Trophoblast cell (in vitro differentiated cells and primary cell): ENCODE measurements around the gene PRPSAP1.
"Not testable (repeated sequence)": the region's sequence is repeated elsewhere in the genome, so short reads cannot be mapped to it uniquely, and the experiment has no call there.

Experiments
- DNase-seq, 2 donors: peaks; one replicate each; pipeline ENCODE4 v3.0.0-alpha.2; 2016
- H2AFZ ChIP-seq: 2 replicates; pipeline ENCODE4 v1.6.1; 2013; ENCODE audit warnings: low read length, moderate library complexity, mild to moderate bottlenecking; ENCODE audit not compliant: insufficient read depth, poor library complexity
- H2AK5ac ChIP-seq: 2 replicates; pipeline ENCODE4 v1.6.1; 2013; ENCODE audit warnings: mild to moderate bottlenecking, low read length
- H2BK120ac ChIP-seq: 2 replicates; pipeline ENCODE4 v1.6.1; 2013; ENCODE audit warnings: low read length, mild to moderate bottlenecking, moderate library complexity; ENCODE audit not compliant: insufficient read depth, poor library complexity
- H2BK12ac ChIP-seq: 2 replicates; pipeline ENCODE4 v1.6.1; 2013; ENCODE audit warnings: mild to moderate bottlenecking, low read length, moderate library complexity
- H2BK5ac ChIP-seq: 2 replicates; pipeline ENCODE4 v1.6.1; 2013; ENCODE audit warnings: low read length, low read depth, moderate library complexity, mild to moderate bottlenecking; ENCODE audit not compliant: poor library complexity
- H3K14ac ChIP-seq: 2 replicates; pipeline ENCODE4 v1.6.1; 2013; ENCODE audit warnings: mild to moderate bottlenecking, low read length
- H3K18ac ChIP-seq: 2 replicates; pipeline ENCODE4 v1.6.1; 2013; ENCODE audit warnings: mild to moderate bottlenecking, low read length
- H3K23ac ChIP-seq: 2 replicates; pipeline ENCODE4 v1.6.1; 2013; ENCODE audit warnings: low read length
- H3K27ac ChIP-seq: 2 replicates; pipeline ENCODE4 v1.5.1; 2013; ENCODE audit warnings: low read depth, mild to moderate bottlenecking, inconsistent platforms, low read length, moderate library complexity
- H3K27me3 ChIP-seq: 2 replicates; pipeline ENCODE4 v1.6.1; 2013; ENCODE audit warnings: inconsistent platforms, mild to moderate bottlenecking, low read length, moderate library complexity; ENCODE audit not compliant: insufficient read depth
- H3K36me3 ChIP-seq, 2 experiments: 1 replicate in 1 of 2; 2 replicates in 1 of 2; pipeline ENCODE4 v1.6.1; 2013; ENCODE audit warnings: low read length in 2 of 2, mild to moderate bottlenecking in 2 of 2, moderate library complexity in 1 of 2; ENCODE audit not compliant: insufficient read depth in 2 of 2, control insufficient read depth in 1 of 2
- H3K4ac ChIP-seq: 2 replicates; pipeline ENCODE4 v1.6.1; 2013; ENCODE audit warnings: low read depth, mild to moderate bottlenecking, low read length, moderate library complexity
- H3K4me1 ChIP-seq, 2 experiments: 1 replicate in 1 of 2; 2 replicates in 1 of 2; pipeline ENCODE4 v1.6.1; 2013; ENCODE audit warnings: low read length in 2 of 2, mild to moderate bottlenecking in 2 of 2, moderate library complexity in 1 of 2; ENCODE audit not compliant: insufficient read depth in 2 of 2, control insufficient read depth in 1 of 2
- H3K4me2 ChIP-seq: 2 replicates; pipeline ENCODE4 v1.6.1; 2013; ENCODE audit warnings: inconsistent platforms, mild to moderate bottlenecking, low read length, moderate library complexity
- H3K4me3 ChIP-seq: 2 replicates; pipeline ENCODE4 v1.5.1; 2013; ENCODE audit warnings: mild to moderate bottlenecking, low read depth, low read length, inconsistent platforms
- H3K79me1 ChIP-seq: one replicate; pipeline ENCODE4 v1.6.1; 2013; ENCODE audit warnings: low read length
- H3K79me2 ChIP-seq: 2 replicates; pipeline ENCODE4 v1.6.1; 2013; ENCODE audit warnings: low read length, mild to moderate bottlenecking; ENCODE audit not compliant: control insufficient read depth, insufficient read depth, poor library complexity
- H3K9ac ChIP-seq: 2 replicates; pipeline ENCODE4 v1.6.1; 2013; ENCODE audit warnings: mild to moderate bottlenecking, low read length
- H3K9me3 ChIP-seq: 2 replicates; pipeline ENCODE4 v1.6.1; 2013; ENCODE audit warnings: low read depth, mild to moderate bottlenecking, control low read depth, inconsistent platforms, low read length; ENCODE audit not compliant: insufficient read depth
- H4K12ac ChIP-seq: 2 replicates; pipeline ENCODE4 v1.6.1; 2013; ENCODE audit warnings: low read depth, mild to moderate bottlenecking, low read length, moderate library complexity
- H4K8ac ChIP-seq: 2 replicates; pipeline ENCODE4 v1.6.1; 2013; ENCODE audit warnings: low read depth, mild to moderate bottlenecking, low read length, moderate library complexity
- H4K91ac ChIP-seq: one replicate; pipeline ENCODE4 v1.6.1; 2013; ENCODE audit warnings: low read depth, mild to moderate bottlenecking, low read length, moderate library complexity
- WGBS: extraction: QIAGEN DNeasy Blood & Tissue Kit; methylation state at CpG from one replicate; pipeline ENCODE4 v1.1.7; 2013; ENCODE audit warnings: missing lambda C conversion rate; ENCODE audit not compliant: insufficient read length, insufficient coverage; ENCODE audit errors: extremely low coverage; 5-methylcytosine and 5-hydroxymethylcytosine counted together

Gene PRPSAP1

DNA sequence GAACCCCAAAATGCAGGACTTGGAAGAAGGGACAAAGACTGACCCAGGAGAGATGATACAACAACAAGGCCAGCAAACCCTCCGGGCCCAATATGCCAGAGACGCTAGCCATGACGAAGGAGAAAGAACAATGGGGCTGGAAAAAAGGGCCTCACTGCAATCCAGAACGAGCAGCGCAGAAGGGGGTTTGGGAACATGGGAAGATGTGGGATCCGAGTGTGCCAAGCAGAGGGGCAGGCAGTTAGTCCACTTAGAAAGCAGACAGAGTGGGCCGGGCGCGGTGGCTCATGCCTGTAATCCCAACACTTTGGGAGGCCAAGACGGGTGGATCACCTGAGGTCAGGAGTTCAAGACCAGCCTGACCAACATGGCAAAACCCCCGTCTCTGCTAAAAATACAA lies 6.8 kb downstream of the PRPSAP1 start:
- H4K8ac ChIP-seq, H3K23ac ChIP-seq, H3K4me2 ChIP-seq, H3K14ac ChIP-seq, H3K27ac ChIP-seq, H3K79me1 ChIP-seq, DNase-seq, H2AFZ ChIP-seq, H3K18ac ChIP-seq, H3K4me1 ChIP-seq, H2AK5ac ChIP-seq, H3K79me2 ChIP-seq, H2BK12ac ChIP-seq, H3K27me3 ChIP-seq, H2BK120ac ChIP-seq, H3K9me3 ChIP-seq, H4K91ac ChIP-seq, H2BK5ac ChIP-seq, H3K4ac ChIP-seq, H3K9ac ChIP-seq, H4K12ac ChIP-seq, H3K4me3 ChIP-seq: not testable (repeated sequence)
- H3K36me3 ChIP-seq = peaks cover 14 to 22% of the 10 kb centered on the region in 2 experiments
- WGBS = no CpG with 5 or more reads among the region's 11 CpGs

DNA sequence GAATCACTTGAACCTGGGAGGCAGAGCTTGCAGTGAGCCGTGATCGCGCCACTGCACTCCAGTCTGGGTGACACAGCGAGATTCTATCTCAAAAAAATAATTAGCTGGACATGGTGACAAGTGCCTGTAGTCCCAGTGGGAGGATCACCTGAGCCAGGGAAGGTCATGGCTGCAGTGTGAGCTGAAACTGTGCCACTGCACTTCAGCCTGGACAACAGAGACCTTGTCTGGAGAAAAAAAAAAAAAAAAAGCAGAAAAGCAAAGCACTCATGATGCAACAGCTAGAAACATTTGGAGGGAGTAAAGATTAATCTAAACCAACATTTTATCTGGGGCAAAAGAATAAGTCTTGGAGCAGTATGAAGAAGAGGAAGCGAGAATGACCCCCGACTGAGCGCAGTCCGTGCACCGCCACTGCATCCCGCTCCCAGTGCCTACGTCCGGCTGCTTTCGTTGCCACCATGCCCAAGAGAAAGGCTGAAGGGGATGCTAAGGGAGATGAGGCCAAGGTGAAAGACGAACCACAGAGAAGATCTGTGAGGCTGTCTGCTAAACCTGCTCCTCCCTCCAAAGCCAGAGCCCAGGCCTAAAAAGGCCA lies 8.2 kb downstream of the PRPSAP1 start:
- H3K27ac ChIP-seq = no peak overlapping the region
- no peak overlapping the region for H3K23ac ChIP-seq
- no peaks in the 10 kb centered on the region for H3K79me2 ChIP-seq
- no peak overlapping the region for H4K12ac ChIP-seq
- no CpG with 5 or more reads among the region's 14 CpGs for WGBS
- H3K9ac ChIP-seq = no peak overlapping the region
- no peak overlapping the region for H4K91ac ChIP-seq
- no peak overlapping the region for H2BK120ac ChIP-seq
- peaks cover 14 to 22% of the 10 kb centered on the region in 2 experiments for H3K36me3 ChIP-seq
- no peak overlapping the region for H2BK5ac ChIP-seq
- H3K79me1 ChIP-seq = no peaks in the 10 kb centered on the region
- DNase-seq = no peak
- H2AFZ ChIP-seq = no peak overlapping the region
- H2BK12ac ChIP-seq = no peak overlapping the region
- H3K4me2 ChIP-seq = no peak overlapping the region
- no peaks in the 10 kb centered on the region for H3K27me3 ChIP-seq
- no peak overlapping the region for H3K18ac ChIP-seq
- no peak overlapping the region for H4K8ac ChIP-seq
- H3K4ac ChIP-seq = no peak overlapping the region
- H3K4me1 ChIP-seq = no peaks in the 10 kb centered on the region
- no peak overlapping the region for H2AK5ac ChIP-seq
- H3K4me3 ChIP-seq = no peak overlapping the region
- H3K14ac ChIP-seq = no peak overlapping the region
- no peaks in the 10 kb centered on the region for H3K9me3 ChIP-seq

GRCh38 chr17:76343106-76343505 lies 10.6 kb downstream of the PRPSAP1 start:
- no peaks in the 10 kb centered on the region for H3K9me3 ChIP-seq
- peaks cover 14 to 22% of the 10 kb centered on the region in 2 experiments for H3K36me3 ChIP-seq
- no peak overlapping the region for H2AK5ac ChIP-seq
- no peak overlapping the region for H3K18ac ChIP-seq
- no peak overlapping the region for H3K14ac ChIP-seq
- H3K27me3 ChIP-seq = no peaks in the 10 kb centered on the region
- no peaks in the 10 kb centered on the region for H3K4me1 ChIP-seq
- H3K79me2 ChIP-seq = no peaks in the 10 kb centered on the region
- H3K79me1 ChIP-seq = no peaks in the 10 kb centered on the region
- no peak overlapping the region for H2BK12ac ChIP-seq
- H4K8ac ChIP-seq = no peak overlapping the region
- no peak overlapping the region for H2BK120ac ChIP-seq
- no peak overlapping the region for H3K4me2 ChIP-seq
- WGBS = no CpG with 5 or more reads among the region's 7 CpGs
- DNase-seq = peak; percentile 98 to 99
- H3K9ac ChIP-seq = no peak overlapping the region
- H3K27ac ChIP-seq = no peak overlapping the region
- no peak overlapping the region for H3K23ac ChIP-seq
- H3K4me3 ChIP-seq = no peak overlapping the region
- no peak overlapping the region for H4K91ac ChIP-seq
- H2BK5ac ChIP-seq = no peak overlapping the region
- H3K4ac ChIP-seq = no peak overlapping the region
- no peak overlapping the region for H4K12ac ChIP-seq
- no peak overlapping the region for H2AFZ ChIP-seq

- Histone ChIP-seq H3K27ac (no peak overlapping the region), H3K79me1 (no peaks in the 10 kb centered on the region), H3K4me1 (no peaks in the 10 kb centered on the region), H3K9ac (no peak overlapping the region), H2BK120ac (no peak overlapping the region), H3K4me3 (no peak overlapping the region), H3K23ac (no peak overlapping the region), H3K9me3 (peaks cover 2% of the 10 kb centered on the region), H3K4ac (no peak overlapping the region), H4K12ac (no peak overlapping the region), H3K79me2 (no peaks in the 10 kb centered on the region), H2AK5ac (no peak overlapping the region), H2AFZ (no peak overlapping the region), H3K36me3 (peaks cover 5 to 9% of the 10 kb centered on the region in 2 experiments), H2BK5ac (no peak overlapping the region), H3K18ac (no peak overlapping the region), H2BK12ac (no peak overlapping the region), H3K27me3 (no peaks in the 10 kb centered on the region), H4K8ac (no peak overlapping the region), H4K91ac (no peak overlapping the region), H3K14ac (no peak overlapping the region), H3K4me2 (no peak overlapping the region)
- peak; percentile 55 to 76 for DNase-seq
- WGBS = no CpG with 5 or more reads among the region's 6 CpGs
Observed at GRCh38 chr17:76341301-76341700, 12.4 kb downstream of the PRPSAP1 start.
